DMS 273 treated with DMSO at 0.1 percent for 48 hours (cell line): ENCODE data around the gene KLF7.

Source experiments
- DNase-seq: peaks from one replicate; lab custom pipeline; 2025; lab: John Stamatoyannopoulos, UW

The KLF7 gene

GRCh38 chr2:207123776-207124391 is 41.9 kb downstream of the KLF7 start:
- DNase-seq: no peak

DNA sequence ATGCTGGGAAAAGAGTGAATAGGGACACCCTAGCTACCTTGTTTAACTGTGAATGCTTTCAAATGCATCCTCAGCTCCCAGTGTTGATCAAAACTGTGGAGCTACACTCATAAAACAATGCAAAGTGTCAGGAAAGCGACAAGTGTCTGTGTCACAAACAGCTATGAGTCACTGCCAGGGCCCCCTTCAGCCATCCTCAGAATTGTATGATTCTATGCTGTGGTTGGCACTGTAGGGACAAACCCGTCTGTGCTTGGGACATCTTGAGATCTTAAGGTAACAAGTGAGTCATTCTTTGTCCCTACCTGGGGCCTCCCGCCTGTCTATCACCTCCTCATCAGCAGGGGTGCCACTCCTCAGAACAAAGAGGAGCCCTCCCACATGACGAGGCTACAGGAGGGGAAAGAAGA is 42.4 kb downstream of the KLF7 start:
- DNase-seq: no peak

DNA sequence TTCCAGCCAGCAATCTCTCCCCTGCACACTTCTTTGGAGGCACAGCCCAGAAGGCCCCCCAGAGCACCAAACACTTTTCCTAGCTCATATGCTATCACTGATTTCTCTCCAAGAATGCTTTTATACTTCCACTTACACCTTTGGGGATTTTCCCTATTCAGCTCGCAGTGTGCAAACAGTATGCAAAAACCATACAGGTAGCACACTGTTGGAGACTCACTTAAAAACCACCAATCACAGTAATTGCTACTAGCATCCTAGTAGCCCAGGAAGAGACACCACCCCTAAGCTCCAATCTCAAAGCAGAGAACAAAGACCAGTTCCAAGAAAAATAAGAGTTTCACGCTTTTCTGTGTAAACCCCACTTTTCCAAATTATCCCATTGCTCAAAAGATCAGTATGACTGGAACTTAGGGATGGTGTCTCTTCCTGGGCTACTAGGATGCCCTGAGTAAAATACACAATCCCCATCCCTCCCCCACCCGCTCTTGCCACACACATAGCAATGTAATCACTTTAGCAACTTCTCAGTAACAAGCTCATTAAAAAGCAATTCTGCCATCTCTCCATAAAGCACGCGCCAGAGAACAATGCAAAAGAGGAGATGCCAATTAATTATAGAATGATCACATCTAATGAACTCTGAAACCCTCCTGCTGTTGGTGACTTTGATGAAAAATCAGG is 43.0 kb downstream of the KLF7 start:
- no peak for DNase-seq

GRCh38 chr2:207121784-207122183 is 44.0 kb downstream of the KLF7 start:
- DNase-seq: no peak

- no peak for DNase-seq
These were observed 46.7 kb downstream of the KLF7 start for GRCh38 chr2:207119048-207119447.

- no peak for DNase-seq
These were observed 48.1 kb downstream of the KLF7 start for GRCh38 chr2:207117668-207118067.

GRCh38 chr2:207115715-207116364 is 49.9 kb downstream of the KLF7 start:
- no peak for DNase-seq

DNA sequence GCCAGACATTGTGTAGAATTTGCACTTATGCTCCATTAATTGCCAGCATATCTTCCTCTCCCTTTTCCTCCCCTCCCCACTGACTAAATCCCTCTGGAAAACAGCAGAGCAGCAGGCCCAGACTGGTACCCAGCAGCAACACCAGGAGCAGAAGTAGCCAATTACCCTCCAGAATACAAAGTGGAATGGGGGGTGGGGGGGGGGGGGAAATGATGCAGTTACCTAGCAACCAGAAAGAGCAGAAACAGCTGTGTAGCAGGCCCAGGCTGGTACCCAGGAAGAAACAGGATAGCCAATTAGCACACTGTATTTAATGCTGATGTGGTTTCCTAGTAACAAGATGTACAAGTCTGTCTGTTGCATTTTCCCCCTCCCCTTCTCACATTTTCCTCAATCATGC is 52.3 kb downstream of the KLF7 start:
- DNase-seq: peak; percentile 20

DNA sequence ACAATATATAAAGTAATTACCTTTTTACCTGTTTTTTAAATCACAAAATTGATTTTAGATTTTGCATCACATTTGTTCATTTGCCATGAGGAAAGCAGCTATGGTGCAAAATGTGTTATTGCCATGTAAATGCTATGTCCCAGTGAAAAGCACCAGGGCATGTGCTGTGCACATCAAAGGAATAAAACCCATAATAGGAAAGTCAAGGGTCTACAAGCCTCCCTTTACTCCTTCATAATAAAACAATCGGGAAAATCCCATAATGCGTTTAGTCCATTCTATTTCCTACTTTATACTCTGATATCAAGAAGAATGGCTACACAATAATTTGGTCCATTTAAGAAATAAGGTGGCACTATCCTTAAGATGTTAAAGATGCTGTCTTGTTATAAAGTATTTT is 53.0 kb downstream of the KLF7 start:
- DNase-seq: no peak

- no peak for DNase-seq
These were observed 53.4 kb downstream of the KLF7 start for GRCh38 chr2:207112383-207112782.

- no peak for DNase-seq
These were observed 54.0 kb downstream of the KLF7 start for GRCh38 chr2:207111757-207112156.

DNA sequence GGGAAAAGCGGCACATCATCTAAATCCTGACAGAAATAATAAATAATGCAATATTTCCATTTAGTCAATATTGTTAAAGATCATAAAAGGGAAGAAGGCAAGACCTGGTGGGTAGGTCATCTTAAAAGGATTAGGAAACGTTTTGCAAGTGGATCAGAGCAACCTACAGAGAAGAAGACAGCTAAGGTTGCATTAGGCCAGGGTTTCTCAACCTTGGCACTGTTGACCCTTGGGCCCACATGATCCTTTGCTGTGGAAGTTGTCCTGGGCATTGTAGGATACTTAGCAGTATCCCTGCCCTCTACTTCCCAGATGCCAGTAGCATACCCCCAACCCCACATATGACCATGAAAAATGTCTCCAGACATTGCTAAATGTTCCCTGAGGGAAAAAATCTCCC is 55.0 kb downstream of the KLF7 start:
- no peak for DNase-seq

DNA sequence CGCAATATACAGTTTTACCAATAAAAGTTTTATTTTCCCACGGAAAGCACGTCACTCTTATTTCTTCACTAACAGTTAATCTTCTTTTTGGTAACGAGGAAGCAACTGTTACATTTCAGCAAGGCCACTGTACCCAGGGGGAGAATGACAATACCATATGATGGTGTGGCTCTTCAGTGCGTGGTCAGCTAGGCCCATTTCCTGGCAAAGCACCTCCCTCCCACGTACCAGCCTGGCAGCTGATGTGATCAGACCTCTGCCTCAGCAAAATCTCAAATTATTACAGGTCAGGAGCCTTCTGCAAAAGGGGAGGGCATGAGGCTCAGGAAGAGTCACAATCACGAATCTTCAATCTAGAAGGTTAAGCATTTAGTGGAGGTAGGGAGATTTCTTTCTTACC is 55.4 kb downstream of the KLF7 start:
- no peak for DNase-seq

DNA sequence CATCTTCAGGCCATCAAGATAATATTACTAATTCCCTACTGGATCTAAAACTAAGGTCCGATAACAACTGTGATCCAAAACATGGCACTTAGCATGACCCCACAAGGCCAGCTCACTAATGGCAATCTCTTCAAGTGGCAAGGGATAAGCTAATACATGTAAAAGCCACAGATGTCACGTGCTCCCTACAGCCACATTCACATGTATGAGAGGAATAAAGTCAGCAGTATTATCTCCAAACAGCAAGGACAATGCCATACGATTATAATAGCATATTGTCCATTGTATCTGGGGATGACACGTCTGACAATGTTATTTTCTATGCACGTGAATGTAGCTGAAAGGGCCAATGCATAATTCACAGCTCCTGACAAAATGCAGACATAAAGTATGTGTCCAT is 56.0 kb downstream of the KLF7 start:
- no peak for DNase-seq

- DNase-seq: no peak
These were observed 57.3 kb downstream of the KLF7 start for GRCh38 chr2:207108440-207108839.

GRCh38 chr2:207107551-207107950 is 58.2 kb downstream of the KLF7 start:
- DNase-seq: no peak

DNA sequence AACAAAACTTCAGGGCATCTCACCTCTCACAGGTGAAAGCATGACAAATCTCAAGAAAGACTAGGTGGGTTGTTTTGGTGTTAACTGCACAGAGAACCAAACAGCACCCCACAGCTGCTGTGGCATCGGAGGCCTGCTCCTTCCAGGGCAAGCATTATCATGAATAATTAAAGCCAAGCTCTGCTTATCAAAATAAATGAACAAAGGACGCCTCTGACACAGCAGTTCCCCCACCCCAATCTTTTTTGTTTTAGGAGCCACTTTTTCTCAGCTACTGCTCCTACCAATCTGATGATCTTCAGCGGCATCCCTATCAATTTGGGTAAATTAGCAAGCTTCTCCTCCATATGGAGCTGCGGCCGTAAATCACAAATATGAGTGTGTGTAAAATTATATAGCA is 58.6 kb downstream of the KLF7 start:
- DNase-seq: no peak

- DNase-seq: no peak
These were observed 62.6 kb downstream of the KLF7 start for GRCh38 chr2:207103132-207103531.

- no peak for DNase-seq
These were observed 63.8 kb downstream of the KLF7 start for GRCh38 chr2:207101984-207102383.

DNA sequence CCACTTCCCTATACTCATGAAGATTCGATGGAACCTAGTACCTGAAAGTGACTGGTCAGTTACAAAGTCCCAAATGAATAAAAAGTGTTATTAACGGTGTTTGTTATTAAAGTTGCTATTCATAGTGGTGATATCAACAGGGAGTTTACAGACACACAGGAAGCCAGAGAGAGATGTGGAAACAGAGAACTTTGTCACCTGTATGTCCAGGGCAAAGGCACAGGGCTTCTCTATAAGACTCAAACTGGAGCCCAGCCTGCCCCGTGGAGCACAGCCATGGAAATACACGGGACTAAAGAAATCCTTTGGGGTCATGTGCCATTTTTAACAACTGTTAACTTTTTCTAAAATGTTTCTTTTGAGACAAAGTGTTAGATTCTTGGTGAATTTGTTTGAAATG is 68.5 kb downstream of the KLF7 start:
- no peak for DNase-seq

GRCh38 chr2:207095963-207096362 is 69.8 kb downstream of the KLF7 start:
- no peak for DNase-seq

DNA sequence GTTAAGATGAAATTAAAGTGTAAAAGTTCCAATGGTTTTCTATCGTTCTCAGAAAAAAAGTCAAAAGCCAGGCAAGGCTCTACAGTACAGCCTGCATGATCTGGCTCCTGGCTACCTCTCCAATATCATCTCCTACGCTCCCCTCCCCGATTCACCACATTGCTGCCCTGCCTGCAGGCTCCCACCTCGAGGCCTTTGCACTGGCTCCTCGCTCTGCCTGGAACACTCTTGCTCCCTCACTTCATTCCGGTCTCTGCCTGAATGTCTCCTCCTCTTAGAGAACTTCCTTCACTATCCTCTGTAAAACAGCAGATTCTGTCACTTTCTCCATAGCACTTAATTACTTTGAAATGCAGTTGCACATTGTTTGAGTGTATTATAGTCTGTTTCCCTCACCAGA is 72.5 kb downstream of the KLF7 start:
- DNase-seq: no peak

DNA sequence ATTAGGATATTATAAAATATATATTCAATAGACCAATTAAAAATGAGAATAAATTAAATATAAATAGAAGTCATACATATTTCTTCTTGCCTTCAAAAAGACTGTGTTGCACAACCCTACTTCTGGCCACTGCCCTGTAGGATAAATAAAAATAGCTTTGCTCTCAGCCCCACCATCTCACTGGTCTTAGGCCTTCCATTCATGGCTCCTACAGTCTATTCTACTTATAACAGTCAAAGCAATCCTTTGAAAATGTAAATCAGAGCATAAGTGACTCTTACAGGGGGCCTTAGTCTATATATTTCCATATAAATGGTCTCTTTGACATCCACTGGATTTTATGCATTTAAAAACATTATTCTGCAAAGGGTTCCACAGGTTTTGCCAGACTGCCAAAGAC is 72.9 kb downstream of the KLF7 start:
- no peak for DNase-seq

GRCh38 chr2:207091928-207092327 is 73.8 kb downstream of the KLF7 start:
- DNase-seq: no peak
